OCI-LY1 (cell line): ENCODE measurements around the gene CHST5.
A peak's percentile ranks its signal among the peaks of the same experiment; 100 is the strongest.

ENCODE experiments used
- H2AFZ ChIP-seq: fragments of 200-600 bp; sonication (generic), shearing (Covaris generic); 2 replicates; pipeline ENCODE4 v1.6.0; 2014; ENCODE audit warnings: antibody characterized with exemption, mild to moderate bottlenecking, low read length
- H3F3A ChIP-seq: fragments of 200-600 bp; sonication (generic), shearing (Covaris generic); 2 replicates; pipeline ENCODE4 v1.6.0; 2014; ENCODE audit warnings: mild to moderate bottlenecking, antibody characterized with exemption, low read length, moderate library complexity; ENCODE audit not compliant: insufficient read depth
- H3K27ac ChIP-seq: fragments of 200-600 bp; sonication (generic); 2 replicates; pipeline ENCODE4 v1.5.1; 2014; ENCODE audit warnings: low read length, mixed run types, mild to moderate bottlenecking, low read depth; ENCODE audit not compliant: poor library complexity, severe bottlenecking
- H3K27me3 ChIP-seq: fragments of 200-600 bp; sonication (generic); 2 replicates; pipeline ENCODE4 v1.6.0; 2014; ENCODE audit warnings: antibody characterized with exemption, mild to moderate bottlenecking, low read length, moderate library complexity; ENCODE audit not compliant: insufficient read depth
- H3K36me3 ChIP-seq: fragments of 200-600 bp; sonication (generic); 2 replicates; pipeline ENCODE4 v1.6.1; 2014; ENCODE audit warnings: mild to moderate bottlenecking, antibody characterized with exemption, low read length, moderate library complexity, mixed read lengths; ENCODE audit not compliant: insufficient read depth
- H3K4me1 ChIP-seq: fragments of 200-600 bp; sonication (generic); 2 replicates; pipeline ENCODE4 v1.5.1; 2014; ENCODE audit warnings: mild to moderate bottlenecking, low read length, moderate library complexity; ENCODE audit not compliant: insufficient read depth, severe bottlenecking
- H3K4me2 ChIP-seq: fragments of 200-600 bp; sonication (generic), shearing (Covaris generic); 2 replicates; pipeline ENCODE4 v1.6.1; 2014; ENCODE audit warnings: low read length
- H3K4me3 ChIP-seq: fragments of 200-600 bp; sonication (generic); 2 replicates; pipeline ENCODE4 v1.5.1; 2014; ENCODE audit warnings: low read length, low read depth, mild to moderate bottlenecking, mixed read lengths; ENCODE audit not compliant: poor library complexity, severe bottlenecking
- H3K79me2 ChIP-seq: fragments of 200-600 bp; shearing (Covaris generic); 2 replicates; pipeline ENCODE4 v1.6.1; 2016; ENCODE audit warnings: mixed run types, low read length, mixed read lengths; ENCODE audit not compliant: insufficient read depth
- H3K9ac ChIP-seq: fragments of 200-600 bp; sonication (generic), shearing (Covaris generic); 2 replicates; pipeline ENCODE4 v1.6.1; 2014; ENCODE audit warnings: mild to moderate bottlenecking, low read length, mixed read lengths
- H3K9me2 ChIP-seq: fragments of 200-600 bp; sonication (generic), shearing (Covaris generic); 2 replicates; pipeline ENCODE4 v1.6.1; 2014; ENCODE audit warnings: low read depth, mild to moderate bottlenecking, low read length, mixed read lengths
- H3K9me3 ChIP-seq: fragments of 200-600 bp; shearing (Covaris generic); 2 replicates; pipeline ENCODE4 v1.6.1; 2014; ENCODE audit warnings: low read length, mixed read lengths
- H4K20me1 ChIP-seq: fragments of 200-600 bp; sonication (generic), shearing (Covaris generic); 2 replicates; pipeline ENCODE4 v1.6.0; 2016; ENCODE audit warnings: mild to moderate bottlenecking, low read length; ENCODE audit not compliant: insufficient read depth
- CTCF ChIP-seq: fragments of 200-600 bp; sonication (generic), shearing (Covaris generic); IDR thresholded peaks from 2 replicates; pipeline ENCODE4 v1.5.1; 2017; ENCODE audit warnings: mild to moderate bottlenecking, antibody characterized with exemption, low read length, moderate library complexity, mixed read lengths
- EZH2 ChIP-seq: fragments of 200-600 bp; sonication (generic), shearing (Covaris generic); IDR thresholded peaks from 2 replicates; pipeline ENCODE4 v1.8.0; 2017; ENCODE audit warnings: borderline replicate concordance, mixed run types, mild to moderate bottlenecking, antibody characterized with exemption, low read length, moderate library complexity, mixed read lengths

The CHST5 gene

GRCh38 chr16:75494661-75495075 lies 41.2 kb downstream of the CHST5 start:
- H3K9me3 ChIP-seq = no peaks in the 10 kb centered on the region
- no peaks in the 10 kb centered on the region for H4K20me1 ChIP-seq
- H3K79me2 ChIP-seq = no peaks in the 10 kb centered on the region
- H3K4me1 ChIP-seq = peaks cover 6% of the 10 kb centered on the region
- no peak overlapping the region for H3K27ac ChIP-seq
- TF ChIP-seq EZH2 (no peak), CTCF (no peak)
- no peak overlapping the region for H2AFZ ChIP-seq
- no peak overlapping the region for H3K9ac ChIP-seq
- no peaks in the 10 kb centered on the region for H3F3A ChIP-seq
- no peaks in the 10 kb centered on the region for H3K27me3 ChIP-seq
- H3K4me3 ChIP-seq = no peak overlapping the region
- no peaks in the 10 kb centered on the region for H3K36me3 ChIP-seq
- peak overlapping the region; percentile 33; the same call in 1 of the 2 replicates for H3K4me2 ChIP-seq
- no peaks in the 10 kb centered on the region for H3K9me2 ChIP-seq

GRCh38 chr16:75494184-75494583 lies 41.7 kb downstream of the CHST5 start:
- Histone ChIP-seq H4K20me1 (no peaks in the 10 kb centered on the region), H3K79me2 (no peaks in the 10 kb centered on the region), H3K9me3 (no peaks in the 10 kb centered on the region), H3K4me1 (peaks cover 6% of the 10 kb centered on the region), H3K4me2 (no peak overlapping the region), H3K27ac (no peak overlapping the region), H2AFZ (no peak overlapping the region), H3K36me3 (no peaks in the 10 kb centered on the region), H3K27me3 (no peaks in the 10 kb centered on the region), H3F3A (no peaks in the 10 kb centered on the region), H3K9me2 (no peaks in the 10 kb centered on the region), H3K4me3 (no peak overlapping the region), H3K9ac (no peak overlapping the region)
- TF ChIP-seq CTCF = no peak
- TF ChIP-seq EZH2 = no peak

GRCh38 chr16:75491876-75492275 lies 44.0 kb downstream of the CHST5 start:
- Histone ChIP-seq H3F3A (no peaks in the 10 kb centered on the region), H3K4me2 (no peak overlapping the region), H3K27me3 (no peaks in the 10 kb centered on the region), H4K20me1 (no peaks in the 10 kb centered on the region), H3K9ac (no peak overlapping the region), H3K4me1 (peaks cover 6% of the 10 kb centered on the region), H3K4me3 (no peak overlapping the region), H3K27ac (no peak overlapping the region), H3K9me3 (no peaks in the 10 kb centered on the region), H3K36me3 (no peaks in the 10 kb centered on the region), H3K79me2 (no peaks in the 10 kb centered on the region), H3K9me2 (no peaks in the 10 kb centered on the region), H2AFZ (no peak overlapping the region)
- TF ChIP-seq CTCF = peak; percentile 43
- no peak for TF ChIP-seq EZH2
